Measurements from ENCODE around the gene ARVCF. TPM values are rescaled to one million over a fixed set of nuclear protein-coding genes. Genes with fewer than 3 reads are reported as not detected.

The ARVCF gene
- total and polyA plus RNA-seq, 5 donors, result 11.1 to 27.4 (median 20.0) TPM

DNA sequence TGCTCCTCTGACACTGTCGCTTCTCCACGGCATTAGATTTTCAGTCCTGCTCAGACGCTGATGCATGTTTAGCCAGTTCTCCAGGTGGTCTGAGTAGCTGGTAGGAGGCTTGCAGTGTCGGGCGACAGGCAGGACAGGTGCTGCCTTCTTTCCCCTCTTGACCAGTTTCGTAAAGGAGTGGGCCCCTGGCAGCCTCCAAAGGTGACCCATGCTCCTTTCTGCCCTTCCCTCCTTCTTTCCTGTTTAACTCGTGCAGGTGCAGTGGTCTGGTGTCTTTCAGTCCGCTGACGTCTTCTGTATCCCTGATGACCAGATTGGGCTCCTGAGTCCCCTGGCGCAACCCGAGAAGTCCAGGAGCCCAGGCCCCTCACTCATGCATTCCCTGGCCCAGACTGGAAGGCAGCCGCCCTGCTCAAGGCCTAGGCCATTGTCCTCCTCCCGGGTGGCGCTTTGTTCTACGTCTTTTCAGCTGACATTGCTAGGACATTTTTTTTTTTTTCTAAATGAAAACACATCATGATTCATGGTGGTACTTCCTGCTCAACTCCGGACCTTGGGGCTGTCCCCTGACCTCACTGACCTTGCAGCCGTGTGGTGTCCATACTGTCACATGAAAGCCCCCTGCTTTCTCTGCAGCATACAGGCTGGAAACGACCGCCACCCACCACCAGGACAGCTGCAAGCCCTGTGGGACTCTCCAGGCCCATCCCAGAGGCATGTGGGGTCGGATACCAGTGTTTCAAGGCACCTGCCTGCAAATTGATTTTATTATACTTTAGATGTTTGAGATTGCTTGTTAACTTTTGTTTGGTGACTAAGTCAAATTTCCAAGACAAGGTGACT is 49.5 kb downstream of the ARVCF start:
- WGBS, result 71% methylated on average over 20 of the region's 20 CpGs
- ATAC-seq (no peak), DNase-seq (peak in 2 of 3 donors; percentile 32 to 39)
- Histone ChIP-seq H3K4me3 (ENCODE audit: low read length) (no peak overlapping the region), H3K27me3 (ENCODE audit: control insufficient read depth, insufficient read depth) (no peaks in the 10 kb centered on the region), H3K9me3 (ENCODE audit: control insufficient read depth, low read length) (no peaks in the 10 kb centered on the region), H3K4me1 (ENCODE audit: control insufficient read depth, insufficient read depth, low read length) (no peaks in the 10 kb centered on the region), H3K27ac (ENCODE audit: low read length) (no peak overlapping the region)
- intact Hi-C loops (cut with DNase I), result no loop called here

DNA sequence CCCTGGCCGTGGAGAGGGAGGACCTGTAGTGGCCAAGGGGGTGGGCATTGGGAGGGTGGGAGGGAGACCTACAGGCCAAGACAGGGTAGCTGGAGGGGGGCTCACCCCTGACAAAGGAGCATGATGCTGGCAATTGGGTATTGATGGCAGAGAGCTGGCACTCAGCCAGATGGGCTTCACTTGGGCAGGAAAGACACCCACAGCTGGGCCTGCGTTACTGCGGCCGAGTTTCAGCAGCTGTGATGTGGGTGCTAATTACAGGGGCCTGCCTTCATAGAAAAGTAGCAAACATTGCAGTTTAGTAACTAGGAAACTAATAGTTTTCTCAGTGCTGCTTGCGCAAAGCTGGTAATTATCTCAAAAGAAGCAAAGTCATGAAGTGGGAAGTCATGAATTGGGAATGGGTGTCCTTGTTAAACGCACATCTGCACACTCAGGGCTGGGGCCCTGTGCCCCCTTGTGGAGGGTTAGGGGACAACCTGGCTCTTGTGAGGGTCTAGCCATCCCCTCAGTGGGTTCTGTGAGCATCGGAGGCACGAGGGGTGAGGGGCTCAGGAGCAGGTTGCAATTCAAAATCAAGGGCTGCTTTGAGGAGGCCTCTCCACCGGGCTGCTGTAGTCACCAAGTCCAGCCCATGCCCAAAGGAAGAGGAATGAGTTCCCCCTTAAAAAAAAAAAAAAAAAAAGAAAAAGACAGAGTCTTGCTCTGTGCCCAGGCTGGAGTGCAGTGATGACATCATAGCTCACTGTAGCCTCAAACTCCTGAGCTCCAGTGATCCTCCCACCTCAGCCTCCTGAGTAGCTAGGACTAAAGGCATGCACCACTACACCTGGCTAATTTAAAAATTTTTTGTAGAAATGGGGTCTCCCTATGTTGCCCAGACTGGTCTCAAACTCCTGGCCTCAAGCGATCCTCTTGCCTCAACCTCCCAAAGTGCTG is 50.6 kb downstream of the ARVCF start:
- no peaks in the 10 kb centered on the region for H3K9me3 ChIP-seq (ENCODE audit: control insufficient read depth, low read length)
- no peak overlapping the region for H3K4me3 ChIP-seq (ENCODE audit: low read length)
- WGBS, result 80% methylated on average over 10 of the region's 10 CpGs
- H3K27me3 ChIP-seq (ENCODE audit: control insufficient read depth, insufficient read depth), result no peaks in the 10 kb centered on the region
- DNase-seq (peak in 2 of 3 donors; percentile 67 to 68), ATAC-seq (no peak)
- no peaks in the 10 kb centered on the region for H3K4me1 ChIP-seq (ENCODE audit: control insufficient read depth, insufficient read depth, low read length)
- H3K27ac ChIP-seq (ENCODE audit: low read length), result no peak overlapping the region
- intact Hi-C loops (cut with DNase I), result no loop called here

- Histone ChIP-seq H3K4me1 (ENCODE audit: control insufficient read depth, insufficient read depth, low read length) (no peaks in the 10 kb centered on the region), H3K27ac (ENCODE audit: low read length) (no peak overlapping the region), H3K27me3 (ENCODE audit: control insufficient read depth, insufficient read depth) (no peaks in the 10 kb centered on the region), H3K4me3 (ENCODE audit: low read length) (no peak overlapping the region), H3K9me3 (ENCODE audit: control insufficient read depth, low read length) (no peaks in the 10 kb centered on the region)
- ATAC-seq, result no peak
- WGBS, result 89% methylated on average over 15 of the region's 15 CpGs
- DNase-seq, result peak; percentile 7 to 53 (median 48)
- intact Hi-C loops (cut with DNase I), result no loop called here
Measured at GRCh38 chr22:19964701-19965386, 51.8 kb downstream of the ARVCF start.

GRCh38 chr22:19963863-19964642 is 52.6 kb downstream of the ARVCF start:
- H3K4me3 ChIP-seq (ENCODE audit: low read length), result no peak overlapping the region
- ATAC-seq (no peak), DNase-seq (peak; percentile 12 to 55 (median 45))
- WGBS, result 92% methylated on average over 12 of the region's 12 CpGs
- intact Hi-C loops (cut with DNase I), result no loop called here
- H3K4me1 ChIP-seq (ENCODE audit: control insufficient read depth, insufficient read depth, low read length), result no peaks in the 10 kb centered on the region
- H3K27ac ChIP-seq (ENCODE audit: low read length), result no peak overlapping the region
- H3K27me3 ChIP-seq (ENCODE audit: control insufficient read depth, insufficient read depth), result no peaks in the 10 kb centered on the region
- no peaks in the 10 kb centered on the region for H3K9me3 ChIP-seq (ENCODE audit: control insufficient read depth, low read length)

- H3K4me3 ChIP-seq (ENCODE audit: low read length), result no peak overlapping the region
- 79% methylated on average over 30 of the region's 30 CpGs for WGBS
- no peaks in the 10 kb centered on the region for H3K27me3 ChIP-seq (ENCODE audit: control insufficient read depth, insufficient read depth)
- no peaks in the 10 kb centered on the region for H3K9me3 ChIP-seq (ENCODE audit: control insufficient read depth, low read length)
- DNase-seq, result peak; percentile 9 to 57 (median 53)
- H3K27ac ChIP-seq (ENCODE audit: low read length), result no peak overlapping the region
- H3K4me1 ChIP-seq (ENCODE audit: control insufficient read depth, insufficient read depth, low read length), result no peaks in the 10 kb centered on the region
- ATAC-seq, result no peak
- intact Hi-C loops (cut with DNase I), result no loop called here
Measured at GRCh38 chr22:19962909-19963806, 53.5 kb downstream of the ARVCF start.

- Histone ChIP-seq H3K4me1 (ENCODE audit: control insufficient read depth, insufficient read depth, low read length) (no peaks in the 10 kb centered on the region), H3K9me3 (ENCODE audit: control insufficient read depth, low read length) (no peaks in the 10 kb centered on the region), H3K4me3 (ENCODE audit: low read length) (no peak overlapping the region), H3K27ac (ENCODE audit: low read length) (no peak overlapping the region), H3K27me3 (ENCODE audit: control insufficient read depth, insufficient read depth) (no peaks in the 10 kb centered on the region)
- WGBS, result 50% methylated on average over 22 of the region's 22 CpGs
- ATAC-seq (peak; percentile 17 to 29), DNase-seq (peak; percentile 71 to 91 (median 90))
- intact Hi-C loops (cut with DNase I), result no loop called here
Measured at GRCh38 chr22:19962246-19962908, 54.2 kb downstream of the ARVCF start.

DNA sequence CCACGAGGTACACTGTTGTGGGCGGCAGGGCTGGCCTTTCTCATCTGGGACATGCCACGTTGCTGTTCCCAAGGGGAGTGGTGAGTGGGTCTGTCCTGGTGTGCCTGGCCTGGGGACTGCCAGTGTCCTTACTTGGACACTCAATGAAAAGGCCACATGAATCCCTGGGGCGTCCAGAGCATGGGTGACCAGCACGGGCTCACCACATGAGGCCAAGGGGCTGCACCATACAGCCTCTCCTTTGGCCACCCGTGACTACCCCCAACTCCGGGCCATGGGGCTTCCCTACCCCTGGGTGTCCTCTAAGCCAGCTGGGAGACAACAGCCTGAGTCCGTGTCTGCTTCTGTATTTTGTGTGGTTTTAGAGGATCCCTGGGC is 54.8 kb downstream of the ARVCF start:
- Histone ChIP-seq H3K27ac (ENCODE audit: low read length) (no peak overlapping the region), H3K4me3 (ENCODE audit: low read length) (no peak overlapping the region), H3K9me3 (ENCODE audit: control insufficient read depth, low read length) (no peaks in the 10 kb centered on the region), H3K4me1 (ENCODE audit: control insufficient read depth, insufficient read depth, low read length) (no peaks in the 10 kb centered on the region), H3K27me3 (ENCODE audit: control insufficient read depth, insufficient read depth) (no peaks in the 10 kb centered on the region)
- no peak for ATAC-seq
- 82% methylated on average over 8 of the region's 8 CpGs for WGBS
- DNase-seq, result peak; percentile 19 to 58 (median 43)
- intact Hi-C loops (cut with DNase I), result no loop called here

DNA sequence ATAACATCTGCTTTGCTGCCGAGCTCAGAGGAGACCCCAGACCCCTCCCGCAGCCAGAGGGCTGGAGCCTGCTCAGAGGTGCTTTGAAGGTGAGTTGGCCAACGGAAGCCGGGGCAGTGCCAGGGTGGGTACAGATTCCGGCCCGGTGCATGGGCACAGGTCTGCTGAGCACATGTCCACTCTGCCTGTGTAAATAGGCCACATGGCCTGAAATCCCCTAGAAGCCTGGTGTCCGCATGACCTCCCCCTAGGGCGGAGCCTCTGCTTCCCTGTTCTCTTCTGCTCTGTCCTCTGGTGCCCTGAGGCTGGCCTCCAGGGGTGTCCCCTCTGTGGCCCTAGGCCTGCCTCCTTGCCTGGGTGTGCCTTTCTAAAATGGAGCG is 55.4 kb downstream of the ARVCF start:
- Histone ChIP-seq H3K9me3 (ENCODE audit: control insufficient read depth, low read length) (no peaks in the 10 kb centered on the region), H3K4me1 (ENCODE audit: control insufficient read depth, insufficient read depth, low read length) (no peaks in the 10 kb centered on the region), H3K27me3 (ENCODE audit: control insufficient read depth, insufficient read depth) (no peaks in the 10 kb centered on the region), H3K4me3 (ENCODE audit: low read length) (no peak overlapping the region), H3K27ac (ENCODE audit: low read length) (no peak overlapping the region)
- ATAC-seq (no peak), DNase-seq (peak; percentile 20 to 64 (median 57))
- intact Hi-C loops (cut with DNase I), result no loop called here
- WGBS, result 79% methylated on average over 9 of the region's 9 CpGs

GRCh38 chr22:19960491-19961200 is 56.0 kb downstream of the ARVCF start:
- Histone ChIP-seq H3K27ac (ENCODE audit: low read length) (no peak overlapping the region), H3K27me3 (ENCODE audit: control insufficient read depth, insufficient read depth) (no peaks in the 10 kb centered on the region), H3K4me1 (ENCODE audit: control insufficient read depth, insufficient read depth, low read length) (peaks cover under 1% of the 10 kb centered on the region), H3K4me3 (ENCODE audit: low read length) (no peak overlapping the region), H3K9me3 (ENCODE audit: control insufficient read depth, low read length) (no peaks in the 10 kb centered on the region)
- peak; percentile 10 to 50 (median 47) for DNase-seq
- ATAC-seq, result no peak
- 88% methylated on average over 12 of the region's 12 CpGs for WGBS
- intact Hi-C loops (cut with DNase I), result no loop called here
